Activated B cell treated with CpG ODN at 0.5 μM for 24 hours (primary cell): ENCODE data around the gene ITPKB. TPM values are rescaled to one million over a fixed set of nuclear protein-coding genes. Genes with fewer than 3 reads are reported as not detected.

Experiments used
- ATAC-seq: fragments of 200-7000 bp; cut with Tn5 transposase; one replicate; pipeline ENCODE4 v1.10.0; 2021; ENCODE audit warnings: low read depth, mild to moderate bottlenecking, moderate library complexity
- CTCF ChIA-PET: fragments of 350-600 bp; sonication (Branson Sonifier 250); formaldehyde crosslinking; loops from one replicate; lab custom pipeline; 2021; ENCODE audit warnings: antibody characterized with exemption; lab: Charles Lee
- POLR2A ChIA-PET: fragments of 350-600 bp; sonication (Branson Sonifier 250); formaldehyde crosslinking; loops from one replicate; lab custom pipeline; 2021; ENCODE audit warnings: antibody characterized with exemption; lab: Charles Lee
- DNase-seq: peaks from one replicate; pipeline ENCODE4 v3.0.0; 2022
- H3K27ac Mint-ChIP-seq: one replicate; pipeline ENCODE4 v1.8.0; 2020; ENCODE audit warnings: mixed read lengths
- H3K27me3 Mint-ChIP-seq: one replicate; pipeline ENCODE4 v1.8.0; 2021; ENCODE audit warnings: mixed read lengths
- H3K36me3 Mint-ChIP-seq: one replicate; pipeline ENCODE4 v1.8.0; 2021; ENCODE audit warnings: low read depth, mixed read lengths
- H3K4me1 Mint-ChIP-seq: one replicate; pipeline ENCODE4 v1.8.0; 2021; ENCODE audit warnings: mixed read lengths
- H3K4me3 Mint-ChIP-seq: one replicate; pipeline ENCODE4 v1.8.0; 2020; ENCODE audit warnings: mild to moderate bottlenecking, mixed read lengths
- H3K9me3 Mint-ChIP-seq: one replicate; pipeline ENCODE4 v1.8.0; 2020; ENCODE audit warnings: mixed read lengths
- intact Hi-C: fragments of 100-400 bp; cut with micrococcal nuclease; formaldehyde crosslinking; loops from one replicate; pipeline ENCODE4 v1.15.1; 2024
- total RNA-seq: library from RNA; stranded (reverse); gene quantifications from 2 replicates; pipeline ENCODE4 v1.2.3, GENCODE V29; 2022
- TF ChIP-seq, protein P1 (sequence below): fragments of 200-600 bp; IDR thresholded peaks from one replicate; pipeline ENCODE4 v1.8.0; 2022; ENCODE audit warnings: antibody characterized with exemption, mild to moderate bottlenecking

ITPKB gene
- total RNA-seq, 1 donor from 2014 or later = 97.3 TPM

DNA sequence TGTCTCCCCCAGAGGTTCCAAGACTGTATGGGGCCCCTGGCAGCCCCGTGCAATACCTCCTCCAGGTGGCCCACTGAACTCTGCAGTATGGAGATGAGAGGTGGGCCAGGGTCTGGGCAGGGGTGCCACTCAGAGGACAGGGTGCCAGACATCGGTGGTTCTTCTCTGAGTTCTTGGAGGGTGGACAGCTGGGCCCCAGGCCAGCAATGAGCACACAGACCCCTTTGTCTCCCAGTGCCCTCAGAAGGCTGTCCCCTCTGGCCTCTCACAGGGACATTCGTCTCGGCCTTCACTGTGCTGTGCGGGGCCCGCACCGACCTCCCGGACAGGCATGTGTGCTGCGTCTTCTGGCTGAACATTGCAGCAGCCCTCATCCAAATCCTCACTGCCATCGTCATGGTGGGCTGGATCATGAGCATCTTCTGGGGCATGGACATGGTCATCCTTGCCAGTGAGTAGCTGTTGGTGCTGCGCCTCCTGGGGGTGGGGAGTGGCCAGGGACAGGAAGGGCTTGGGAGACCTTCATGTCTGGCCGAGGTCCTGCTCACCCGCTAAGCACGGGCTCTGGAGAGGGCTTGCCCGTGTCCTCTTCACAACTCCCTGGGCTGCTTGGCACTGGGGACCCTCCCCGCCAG is 142.4 kb downstream of the ITPKB start:
- ATAC-seq (no peak), DNase-seq (no peak)
- POLR2A ChIA-PET = no interaction called here
- intact Hi-C loops = no loop called here
- H3K27me3 Mint-ChIP-seq = no peaks in the 10 kb centered on the region
- TF ChIP-seq, protein P1, sequence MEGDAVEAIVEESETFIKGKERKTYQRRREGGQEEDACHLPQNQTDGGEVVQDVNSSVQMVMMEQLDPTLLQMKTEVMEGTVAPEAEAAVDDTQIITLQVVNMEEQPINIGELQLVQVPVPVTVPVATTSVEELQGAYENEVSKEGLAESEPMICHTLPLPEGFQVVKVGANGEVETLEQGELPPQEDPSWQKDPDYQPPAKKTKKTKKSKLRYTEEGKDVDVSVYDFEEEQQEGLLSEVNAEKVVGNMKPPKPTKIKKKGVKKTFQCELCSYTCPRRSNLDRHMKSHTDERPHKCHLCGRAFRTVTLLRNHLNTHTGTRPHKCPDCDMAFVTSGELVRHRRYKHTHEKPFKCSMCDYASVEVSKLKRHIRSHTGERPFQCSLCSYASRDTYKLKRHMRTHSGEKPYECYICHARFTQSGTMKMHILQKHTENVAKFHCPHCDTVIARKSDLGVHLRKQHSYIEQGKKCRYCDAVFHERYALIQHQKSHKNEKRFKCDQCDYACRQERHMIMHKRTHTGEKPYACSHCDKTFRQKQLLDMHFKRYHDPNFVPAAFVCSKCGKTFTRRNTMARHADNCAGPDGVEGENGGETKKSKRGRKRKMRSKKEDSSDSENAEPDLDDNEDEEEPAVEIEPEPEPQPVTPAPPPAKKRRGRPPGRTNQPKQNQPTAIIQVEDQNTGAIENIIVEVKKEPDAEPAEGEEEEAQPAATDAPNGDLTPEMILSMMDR = no peak
- H3K4me1 Mint-ChIP-seq = no peaks in the 10 kb centered on the region
- no peak overlapping the region for H3K27ac Mint-ChIP-seq
- CTCF ChIA-PET = no interaction called here
- no peaks in the 10 kb centered on the region for H3K9me3 Mint-ChIP-seq
- no peak overlapping the region for H3K4me3 Mint-ChIP-seq
- H3K36me3 Mint-ChIP-seq = no peaks in the 10 kb centered on the region

DNA sequence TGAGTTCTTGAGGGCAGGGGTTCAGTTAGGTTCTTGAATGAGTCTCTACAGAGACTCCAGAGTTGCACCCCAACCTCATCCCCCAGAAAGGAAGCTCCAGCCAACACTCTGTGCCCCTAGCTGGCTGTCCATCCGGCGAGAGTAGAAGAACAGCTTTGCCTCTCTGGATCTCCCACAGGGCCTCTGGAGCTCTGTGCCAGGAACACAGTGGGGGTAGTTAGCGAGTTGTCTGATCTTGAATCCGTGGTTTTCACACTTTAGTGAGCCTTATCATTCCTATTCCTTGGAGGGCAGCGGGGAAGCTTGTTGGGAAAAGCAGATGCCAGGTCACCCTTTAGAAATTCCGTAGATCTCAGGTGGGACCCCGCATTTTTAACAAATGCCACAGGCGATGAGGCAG is 145.5 kb downstream of the ITPKB start:
- H3K9me3 Mint-ChIP-seq = no peaks in the 10 kb centered on the region
- ATAC-seq (no peak), DNase-seq (no peak)
- ChIA-PET CTCF (no interaction called here), POLR2A (no interaction called here)
- H3K27me3 Mint-ChIP-seq = no peaks in the 10 kb centered on the region
- H3K36me3 Mint-ChIP-seq = no peaks in the 10 kb centered on the region
- TF ChIP-seq, protein P1 = no peak
- H3K4me3 Mint-ChIP-seq = no peak overlapping the region
- intact Hi-C loops = no loop called here
- H3K4me1 Mint-ChIP-seq = no peaks in the 10 kb centered on the region
- no peak overlapping the region for H3K27ac Mint-ChIP-seq

DNA sequence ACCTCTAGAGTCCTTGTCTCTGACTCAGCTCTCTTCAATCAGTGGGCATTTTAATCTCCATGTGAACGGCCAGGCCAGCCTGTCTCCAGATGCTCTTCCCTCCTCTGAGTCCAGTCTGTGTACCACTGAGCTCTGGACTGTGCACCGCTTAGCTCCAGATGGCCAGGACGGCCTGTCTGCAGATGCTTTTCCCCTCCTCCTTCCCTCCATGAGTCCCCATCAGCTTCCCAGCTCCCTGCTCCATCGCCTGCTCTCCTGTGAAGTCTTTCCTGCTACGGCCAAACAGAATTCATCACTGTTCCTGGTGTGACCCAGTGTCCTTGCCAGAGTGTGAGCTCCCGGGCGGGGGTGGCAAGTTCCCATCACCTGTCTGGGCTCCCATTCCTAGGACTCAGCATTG is 148.5 kb downstream of the ITPKB start:
- Mint-ChIP-seq H3K4me3 (no peak overlapping the region), H3K4me1 (no peaks in the 10 kb centered on the region), H3K27ac (no peak overlapping the region), H3K36me3 (no peaks in the 10 kb centered on the region), H3K9me3 (no peaks in the 10 kb centered on the region), H3K27me3 (no peaks in the 10 kb centered on the region)
- DNase-seq (no peak), ATAC-seq (no peak)
- ChIA-PET CTCF (no interaction called here), POLR2A (no interaction called here)
- intact Hi-C loops = no loop called here
- TF ChIP-seq, protein P1 = no peak

DNA sequence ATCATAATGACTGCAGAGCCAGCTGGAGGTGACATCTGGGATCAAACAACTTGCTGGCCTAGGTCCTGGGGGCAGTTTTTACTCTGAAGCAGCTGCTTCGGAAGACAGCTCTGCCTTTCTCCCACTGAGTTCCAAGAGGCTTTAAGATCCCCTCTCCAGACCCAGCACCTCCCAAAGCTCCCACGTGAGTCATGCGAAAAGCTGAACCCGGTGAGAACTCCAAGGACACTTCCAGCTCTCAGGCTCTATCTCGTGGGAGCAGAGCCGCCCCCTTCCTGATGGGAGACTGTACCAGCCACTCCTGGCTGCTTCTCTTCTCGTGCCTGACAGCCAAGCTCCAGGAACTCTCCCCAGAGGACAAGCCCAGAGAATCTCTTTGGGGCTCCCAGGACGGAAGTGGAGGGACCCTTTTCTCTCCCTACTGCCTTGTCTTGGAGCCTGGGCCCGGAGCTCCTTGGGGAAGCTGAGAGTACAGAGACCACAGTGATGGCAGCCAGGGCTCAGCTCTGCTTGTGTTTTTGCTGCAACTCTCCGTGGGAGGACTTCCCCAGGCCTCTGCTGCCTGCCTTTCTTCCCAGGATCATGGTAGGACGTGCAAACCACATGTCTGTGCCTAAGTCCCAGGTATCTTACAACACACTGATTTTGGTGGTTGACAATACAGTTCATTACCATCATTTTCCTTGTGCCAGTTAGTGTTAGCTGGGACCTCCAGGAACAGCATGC is 149.9 kb downstream of the ITPKB start:
- DNase-seq (no peak), ATAC-seq (no peak)
- POLR2A ChIA-PET = no interaction called here
- Mint-ChIP-seq H3K27ac (no peak overlapping the region), H3K4me3 (no peak overlapping the region), H3K4me1 (no peaks in the 10 kb centered on the region), H3K9me3 (no peaks in the 10 kb centered on the region), H3K27me3 (no peaks in the 10 kb centered on the region), H3K36me3 (no peaks in the 10 kb centered on the region)
- CTCF ChIA-PET = no interaction called here
- intact Hi-C loops = no loop called here
- TF ChIP-seq, protein P1 = no peak

DNA sequence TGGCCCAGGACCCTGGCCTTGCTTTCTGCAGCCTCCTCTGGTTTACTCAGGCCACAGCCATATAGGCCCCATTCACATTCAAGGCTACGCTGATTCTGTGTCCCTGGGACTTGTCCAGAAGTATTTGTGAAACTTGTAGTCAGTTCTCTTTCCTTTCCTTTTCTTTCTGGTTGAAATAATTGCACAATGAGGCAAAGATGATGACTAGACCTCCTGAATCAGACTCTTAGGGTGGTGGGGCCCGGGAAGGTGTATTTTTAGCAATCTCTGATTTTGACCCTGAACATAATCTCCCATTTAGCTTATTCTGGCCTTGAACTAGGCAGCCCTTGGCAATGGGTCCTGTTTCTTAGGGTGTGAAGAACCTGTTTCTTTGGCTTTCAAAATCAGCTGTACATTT is 150.6 kb downstream of the ITPKB start:
- Mint-ChIP-seq H3K27me3 (no peaks in the 10 kb centered on the region), H3K4me3 (no peak overlapping the region), H3K36me3 (no peaks in the 10 kb centered on the region), H3K27ac (no peak overlapping the region), H3K4me1 (no peaks in the 10 kb centered on the region), H3K9me3 (no peaks in the 10 kb centered on the region)
- intact Hi-C loops = no loop called here
- DNase-seq (no peak), ATAC-seq (no peak)
- ChIA-PET CTCF (no interaction called here), POLR2A (no interaction called here)
- TF ChIP-seq, protein P1 = no peak
